Smooth muscle cell (in vitro differentiated cells): ENCODE measurements around the gene CDKN2B-AS1. TPM values are rescaled to one million over a fixed set of nuclear protein-coding genes. Genes with fewer than 3 reads are reported as not detected.

ENCODE experiments used
- DNase-seq: peaks from one replicate; lab custom pipeline; 2025; ENCODE audit not compliant: unreplicated experiment; lab: John Stamatoyannopoulos, UW
- H2AFZ ChIP-seq: fragments of 200-600 bp; sonication (generic); 2 replicates; pipeline ENCODE4 v1.6.0; 2016; ENCODE audit warnings: antibody characterized with exemption, low read depth, mild to moderate bottlenecking
- H3F3A ChIP-seq: fragments of 200-600 bp; sonication (generic); 2 replicates; pipeline ENCODE4 v1.6.0; 2017; ENCODE audit warnings: antibody characterized with exemption, low read depth
- H3K27ac ChIP-seq: fragments of 200-600 bp; sonication (generic); 2 replicates; pipeline ENCODE4 v1.5.1; 2016; ENCODE audit warnings: low read depth, mild to moderate bottlenecking
- H3K27me3 ChIP-seq: fragments of 200-600 bp; sonication (generic); 2 replicates; pipeline ENCODE4 v1.6.1; 2016; ENCODE audit warnings: low read depth, mild to moderate bottlenecking
- H3K36me3 ChIP-seq: fragments of 200-600 bp; sonication (generic); 2 replicates; pipeline ENCODE4 v1.5.1; 2016; ENCODE audit warnings: low read depth
- H3K4me1 ChIP-seq: fragments of 200-600 bp; sonication (generic); 2 replicates; pipeline ENCODE4 v1.5.1; 2016; ENCODE audit warnings: low read depth
- H3K4me2 ChIP-seq: fragments of 200-600 bp; sonication (generic); 2 replicates; pipeline ENCODE4 v1.6.0; 2016; ENCODE audit warnings: mild to moderate bottlenecking
- H3K4me3 ChIP-seq: fragments of 200-600 bp; sonication (generic); 2 replicates; pipeline ENCODE4 v1.5.1; 2016; ENCODE audit warnings: mild to moderate bottlenecking
- H3K79me2 ChIP-seq: fragments of 200-600 bp; sonication (generic); 2 replicates; pipeline ENCODE4 v1.6.0; 2016; ENCODE audit warnings: low read depth, mild to moderate bottlenecking
- H3K9ac ChIP-seq: fragments of 200-600 bp; sonication (generic); 2 replicates; pipeline ENCODE4 v1.6.0; 2016; ENCODE audit warnings: low read depth
- H3K9me3 ChIP-seq: fragments of 200-600 bp; sonication (generic); replicated peaks from 2 replicates; pipeline ENCODE4 v1.5.1; 2016; ENCODE audit warnings: low read depth
- H4K20me1 ChIP-seq: fragments of 200-600 bp; sonication (generic); 2 replicates; pipeline ENCODE4 v1.6.0; 2016; ENCODE audit warnings: low read depth
- WGBS: methylation state at CpG from one replicate; pipeline ENCODE4 v1.1.7; 2016; ENCODE audit warnings: low lambda C conversion rate; 5-methylcytosine and 5-hydroxymethylcytosine counted together
- polyA plus RNA-seq: library from polyadenylated mRNA; unstranded; fragments of >200 nt; fragmentation: Nextera tagmentation; extraction: Ambion mirVana; gene quantifications from 2 replicates; pipeline ENCODE4 v1.2.1, GENCODE V29; 2016
- total RNA-seq: library from RNA; depleted of rRNA; stranded (reverse); fragments of >200 nt; gene quantifications from 2 replicates; pipeline ENCODE4 v1.2.3, GENCODE V29; 2014
- TF ChIP-seq, protein P1 (sequence below): fragments of 200-600 bp; sonication (generic); IDR thresholded peaks from 2 replicates; pipeline ENCODE4 v1.5.1; 2017; ENCODE audit warnings: borderline replicate concordance, mild to moderate bottlenecking, antibody characterized with exemption; ENCODE audit not compliant: insufficient read depth, poor library complexity, severe bottlenecking

Gene CDKN2B-AS1
- total and polyA plus RNA-seq, 2 experiments from 2014 or later = 32.7 to 38.5 TPM

DNA sequence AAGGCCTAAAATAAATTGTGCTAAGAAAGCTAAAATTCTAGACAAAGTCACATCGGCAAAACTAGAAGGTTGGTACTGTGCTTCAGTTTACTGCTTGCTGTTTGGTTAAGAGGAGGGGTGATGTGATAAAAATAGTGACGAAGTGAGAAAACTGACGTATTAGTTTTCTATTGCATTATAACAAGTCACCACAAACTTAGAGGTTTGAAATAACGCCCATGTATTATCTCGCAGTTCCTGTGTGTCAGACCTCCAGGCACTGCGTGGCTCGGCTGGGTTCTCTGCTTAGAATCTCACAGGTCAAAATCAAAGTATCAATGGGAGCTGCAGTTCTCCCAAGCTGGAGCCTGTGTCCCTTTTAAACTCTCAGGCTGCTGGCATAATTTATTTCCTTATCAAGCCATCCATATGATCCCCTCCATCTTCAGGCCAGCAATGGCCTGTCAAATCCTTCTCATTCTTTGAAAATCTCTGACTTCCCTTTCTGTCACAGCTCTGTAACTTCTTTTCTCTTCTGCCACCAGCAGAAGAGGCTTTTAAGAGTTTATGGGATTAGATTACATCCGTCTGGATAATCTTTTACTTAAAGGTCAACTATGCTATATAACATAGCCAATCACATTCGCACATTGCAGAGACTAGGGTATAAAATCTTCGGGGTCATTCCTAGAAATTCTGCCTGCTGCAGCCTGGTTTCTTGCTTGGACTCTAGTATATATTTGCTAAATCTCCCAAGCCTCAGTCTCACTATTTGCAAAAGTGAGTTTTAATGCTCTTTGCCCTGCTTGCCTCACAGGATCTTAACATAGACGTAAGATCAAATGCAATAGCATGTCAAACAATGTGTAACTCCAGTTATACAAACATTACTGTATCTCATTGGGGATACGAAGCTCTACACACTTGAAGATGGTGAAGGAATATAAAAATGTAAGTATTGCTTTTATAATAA is 118.6 kb downstream of the CDKN2B-AS1 start:
- no peak for DNase-seq
- H3K9ac ChIP-seq = peak overlapping the region; percentile 53
- no peak overlapping the region for H3K4me3 ChIP-seq
- peaks cover 18% of the 10 kb centered on the region for H3F3A ChIP-seq
- no peaks in the 10 kb centered on the region for H3K79me2 ChIP-seq
- peak overlapping the region; percentile 77 for H3K4me2 ChIP-seq
- H3K27ac ChIP-seq = peak overlapping the region; percentile 94
- H4K20me1 ChIP-seq = no peaks in the 10 kb centered on the region
- H3K9me3 ChIP-seq = no peaks in the 10 kb centered on the region
- TF ChIP-seq, protein P1, sequence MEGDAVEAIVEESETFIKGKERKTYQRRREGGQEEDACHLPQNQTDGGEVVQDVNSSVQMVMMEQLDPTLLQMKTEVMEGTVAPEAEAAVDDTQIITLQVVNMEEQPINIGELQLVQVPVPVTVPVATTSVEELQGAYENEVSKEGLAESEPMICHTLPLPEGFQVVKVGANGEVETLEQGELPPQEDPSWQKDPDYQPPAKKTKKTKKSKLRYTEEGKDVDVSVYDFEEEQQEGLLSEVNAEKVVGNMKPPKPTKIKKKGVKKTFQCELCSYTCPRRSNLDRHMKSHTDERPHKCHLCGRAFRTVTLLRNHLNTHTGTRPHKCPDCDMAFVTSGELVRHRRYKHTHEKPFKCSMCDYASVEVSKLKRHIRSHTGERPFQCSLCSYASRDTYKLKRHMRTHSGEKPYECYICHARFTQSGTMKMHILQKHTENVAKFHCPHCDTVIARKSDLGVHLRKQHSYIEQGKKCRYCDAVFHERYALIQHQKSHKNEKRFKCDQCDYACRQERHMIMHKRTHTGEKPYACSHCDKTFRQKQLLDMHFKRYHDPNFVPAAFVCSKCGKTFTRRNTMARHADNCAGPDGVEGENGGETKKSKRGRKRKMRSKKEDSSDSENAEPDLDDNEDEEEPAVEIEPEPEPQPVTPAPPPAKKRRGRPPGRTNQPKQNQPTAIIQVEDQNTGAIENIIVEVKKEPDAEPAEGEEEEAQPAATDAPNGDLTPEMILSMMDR = no peak
- 30% methylated on average over 12 of the region's 12 CpGs for WGBS
- H3K27me3 ChIP-seq = no peaks in the 10 kb centered on the region
- H3K4me1 ChIP-seq = peaks cover 39% of the 10 kb centered on the region
- peak overlapping the region; percentile 33 for H2AFZ ChIP-seq
- H3K36me3 ChIP-seq = no peaks in the 10 kb centered on the region

DNA sequence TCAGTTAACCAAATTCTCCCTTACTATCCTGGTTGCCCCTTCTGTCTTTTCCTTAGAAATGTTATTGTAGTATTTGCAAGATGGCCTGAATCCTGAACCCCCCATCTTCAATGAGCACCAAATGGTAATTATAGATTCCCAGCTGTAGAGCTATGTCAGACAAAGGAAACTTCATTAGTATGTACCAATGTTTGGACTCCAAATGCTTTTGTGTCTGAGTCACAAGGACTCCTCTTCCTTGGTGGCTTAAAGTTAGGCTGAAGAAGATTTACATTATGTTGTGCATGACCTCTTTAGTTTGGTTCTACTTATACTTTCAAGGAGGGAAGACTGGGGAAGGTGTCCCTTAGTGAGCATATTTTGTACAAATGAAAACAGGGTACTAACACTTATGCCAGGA is 120.4 kb downstream of the CDKN2B-AS1 start:
- peak overlapping the region; percentile 94 for H3K27ac ChIP-seq
- no peak overlapping the region for H3K4me3 ChIP-seq
- peak overlapping the region; percentile 77 for H3K4me2 ChIP-seq
- peaks cover 21% of the 10 kb centered on the region for H3F3A ChIP-seq
- no peaks in the 10 kb centered on the region for H3K36me3 ChIP-seq
- no peaks in the 10 kb centered on the region for H4K20me1 ChIP-seq
- no peaks in the 10 kb centered on the region for H3K79me2 ChIP-seq
- H3K27me3 ChIP-seq = no peaks in the 10 kb centered on the region
- H3K9me3 ChIP-seq = no peaks in the 10 kb centered on the region
- H3K9ac ChIP-seq = peak overlapping the region; percentile 32
- H3K4me1 ChIP-seq = peaks cover 39% of the 10 kb centered on the region
- no peak overlapping the region for H2AFZ ChIP-seq
- no peak for DNase-seq
- TF ChIP-seq, protein P1 = no peak

DNA sequence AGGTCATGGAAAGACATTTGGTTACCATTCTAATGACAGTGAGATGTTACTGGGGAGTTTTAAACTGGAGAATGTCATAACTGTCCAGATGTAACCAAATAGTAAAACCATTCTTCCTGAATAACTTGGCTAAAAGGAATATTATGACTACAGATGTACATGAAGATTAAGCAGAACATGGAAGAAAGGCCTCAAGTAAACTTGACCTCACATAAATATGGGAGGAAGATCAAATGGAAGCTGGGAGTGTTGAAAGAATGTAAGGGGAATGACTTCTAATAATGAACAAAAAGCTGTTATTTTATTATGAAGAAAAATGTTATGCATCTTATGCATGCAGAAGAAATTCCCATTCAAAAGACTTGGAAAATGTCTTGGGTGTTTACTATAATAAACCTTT is 122.2 kb downstream of the CDKN2B-AS1 start:
- Histone ChIP-seq H3K27ac (peak overlapping the region; percentile 94), H3F3A (peaks cover 21% of the 10 kb centered on the region), H3K4me2 (peak overlapping the region; percentile 77), H3K9ac (peak overlapping the region; percentile 54), H4K20me1 (no peaks in the 10 kb centered on the region), H3K79me2 (no peaks in the 10 kb centered on the region), H3K27me3 (no peaks in the 10 kb centered on the region), H3K4me1 (peaks cover 30% of the 10 kb centered on the region), H2AFZ (no peak overlapping the region), H3K36me3 (no peaks in the 10 kb centered on the region), H3K4me3 (no peak overlapping the region), H3K9me3 (no peaks in the 10 kb centered on the region)
- TF ChIP-seq, protein P1 = no peak
- DNase-seq = no peak
